ENCODE data around the gene PRR14.

The PRR14 gene

DNA sequence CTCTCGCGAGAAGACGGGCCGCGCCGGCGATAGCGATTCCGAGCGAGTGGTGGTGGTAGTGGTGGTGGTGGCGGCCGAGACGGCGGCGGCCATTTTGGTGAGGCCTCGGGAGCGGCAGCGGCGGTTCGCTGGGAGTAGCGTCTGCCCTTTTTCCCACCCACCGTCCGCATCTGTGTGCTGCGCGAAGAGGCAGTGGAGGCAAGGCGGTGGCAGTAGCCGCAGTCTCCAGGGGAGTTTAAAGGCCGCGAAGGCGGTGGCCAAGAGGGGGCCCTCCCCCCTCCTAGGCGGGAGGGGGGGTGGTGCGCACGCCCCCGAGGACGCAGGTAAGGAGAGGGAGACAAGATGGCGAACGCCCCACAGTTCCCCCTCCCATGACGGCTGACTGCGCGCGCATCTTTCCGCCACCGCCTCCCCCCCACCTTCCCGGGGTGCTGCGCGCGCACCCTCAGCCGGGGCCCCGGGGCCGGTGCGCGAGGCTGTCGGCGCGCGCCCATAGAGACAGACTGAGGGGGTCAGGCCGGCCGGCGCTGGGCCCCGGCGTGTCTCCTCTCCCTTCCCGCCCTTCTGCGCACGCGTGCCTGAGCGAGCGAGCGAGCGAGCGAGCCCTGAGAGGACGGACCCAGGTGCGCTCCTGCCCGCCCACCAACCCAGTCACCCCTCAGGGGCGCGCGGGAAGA lies 47.5 kb downstream of the PRR14 start:
- TF ChIP-seq CTCF (IDR thresholded peaks at IDR 0.05; ENCODE audit: poor library complexity, severe bottlenecking): no peak
- Histone ChIP-seq H3K4me1 (ENCODE audit: insufficient read depth, poor library complexity, severe bottlenecking) (no peaks in the 10 kb centered on the region), H3K27ac (ENCODE audit: poor library complexity, severe bottlenecking) (peak overlapping the region; percentile 88), H3K36me3 (ENCODE audit: low read depth) (peaks cover 35% of the 10 kb centered on the region), H3K4me3 (ENCODE audit: severe bottlenecking) (peak overlapping the region; percentile 83), H3K27me3 (ENCODE audit: insufficient read depth, poor library complexity, severe bottlenecking) (no peaks in the 10 kb centered on the region), H3K9me3 (ENCODE audit: severe bottlenecking) (no peaks in the 10 kb centered on the region)
- peak; percentile 99 for DNase-seq (ENCODE audit: low spot score)
- peak; percentile 61 for ATAC-seq (ENCODE audit: low read depth)

- no peaks in the 10 kb centered on the region for H3K4me1 ChIP-seq (ENCODE audit: insufficient read depth, poor library complexity, severe bottlenecking)
- no peaks in the 10 kb centered on the region for H3K27me3 ChIP-seq (ENCODE audit: insufficient read depth, poor library complexity, severe bottlenecking)
- no peaks in the 10 kb centered on the region for H3K9me3 ChIP-seq (ENCODE audit: severe bottlenecking)
- H3K36me3 ChIP-seq (ENCODE audit: low read depth): peaks cover 43% of the 10 kb centered on the region
- H3K4me3 ChIP-seq (ENCODE audit: severe bottlenecking): peak within 1 kb of the TSS; percentile 83
- no peak for TF ChIP-seq CTCF (IDR thresholded peaks at IDR 0.05; ENCODE audit: poor library complexity, severe bottlenecking)
- DNase-seq (ENCODE audit: low spot score) (peak; percentile 88), ATAC-seq (ENCODE audit: low read depth) (peak; percentile 40)
- peak within 1 kb of the TSS; percentile 88 for H3K27ac ChIP-seq (ENCODE audit: poor library complexity, severe bottlenecking)
Measured at GRCh38 chr16:30698816-30699614, 48.3 kb downstream of the PRR14 start, which contains the start of gene SRCAP. SRCAP (plus strand) TSS chr16:30699171; CDS start chr16:30700825, 1,654 bp downstream.

GRCh38 chr16:30699615-30700099 lies 48.9 kb downstream of the PRR14 start:
- no peak for TF ChIP-seq CTCF (IDR thresholded peaks at IDR 0.05; ENCODE audit: poor library complexity, severe bottlenecking)
- Histone ChIP-seq H3K27me3 (ENCODE audit: insufficient read depth, poor library complexity, severe bottlenecking) (no peaks in the 10 kb centered on the region), H3K9me3 (ENCODE audit: severe bottlenecking) (no peaks in the 10 kb centered on the region), H3K4me3 (ENCODE audit: severe bottlenecking) (peak overlapping the region; percentile 83), H3K4me1 (ENCODE audit: insufficient read depth, poor library complexity, severe bottlenecking) (no peaks in the 10 kb centered on the region), H3K36me3 (ENCODE audit: low read depth) (peaks cover 49% of the 10 kb centered on the region), H3K27ac (ENCODE audit: poor library complexity, severe bottlenecking) (peak overlapping the region; percentile 88)
- DNase-seq (ENCODE audit: low spot score): no peak
- ATAC-seq (ENCODE audit: low read depth): no peak

DNA sequence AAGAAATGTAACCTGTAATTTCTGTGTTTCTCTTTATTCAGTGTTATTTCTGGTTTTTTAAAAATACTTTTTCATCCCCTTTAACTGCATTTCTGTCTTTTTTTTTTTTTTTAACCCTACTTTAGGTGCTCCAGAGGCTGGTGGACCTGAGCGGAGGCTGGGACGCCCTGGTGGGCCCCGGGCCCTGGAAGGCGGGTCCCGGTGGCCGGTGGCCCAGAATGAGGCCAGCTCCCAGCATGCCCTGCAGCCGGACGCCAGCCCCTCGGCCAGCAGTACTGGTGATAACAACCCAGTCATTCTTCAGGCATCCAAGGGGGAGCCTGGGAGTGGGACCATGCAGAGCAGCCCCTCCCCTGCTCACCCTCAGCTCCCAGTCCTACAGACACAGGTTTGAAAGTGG lies 49.7 kb downstream of the PRR14 start:
- Histone ChIP-seq H3K27me3 (ENCODE audit: insufficient read depth, poor library complexity, severe bottlenecking) (no peaks in the 10 kb centered on the region), H3K9me3 (ENCODE audit: severe bottlenecking) (no peaks in the 10 kb centered on the region), H3K36me3 (ENCODE audit: low read depth) (peaks cover 57% of the 10 kb centered on the region), H3K27ac (ENCODE audit: poor library complexity, severe bottlenecking) (peak overlapping the region; percentile 88), H3K4me1 (ENCODE audit: insufficient read depth, poor library complexity, severe bottlenecking) (no peaks in the 10 kb centered on the region), H3K4me3 (ENCODE audit: severe bottlenecking) (no peak overlapping the region)
- DNase-seq (ENCODE audit: low spot score): no peak
- TF ChIP-seq CTCF (IDR thresholded peaks at IDR 0.05; ENCODE audit: poor library complexity, severe bottlenecking): no peak
- no peak for ATAC-seq (ENCODE audit: low read depth)

Measured in RWPE2 (cell line).